Measurements from ENCODE around the gene SIK3. TPM values are rescaled to one million over a fixed set of nuclear protein-coding genes. Genes with fewer than 3 reads are reported as not detected.

SIK3 gene
- total and polyA plus RNA-seq, 2 donors (not counting 3 experiments of a cell fraction or from before 2014, with no cell fraction given): 10.3 to 21.3 TPM

GRCh38 chr11:116955949-116956348 lies 142.3 kb downstream of the SIK3 start:
- ChIA-PET CTCF (interaction anchor here (0.7 to 1.1 kb wide), 3 partner anchors 11 to 142 kb away, joined by 3 read pairs; partner anchors contain the start of gene SIK3), POLR2A (no interaction called here)
- Histone ChIP-seq H4K20me1 (replicated peaks; ENCODE audit: control insufficient read depth, extremely low read depth, insufficient read depth, low read length) (no peaks in the 10 kb centered on the region), H3K9me3 (replicated peaks; ENCODE audit: control insufficient read depth, insufficient read depth, low read length) (no peaks in the 10 kb centered on the region), H3K9ac (replicated peaks; ENCODE audit: extremely low read depth, insufficient read depth, low read length) (no peak overlapping the region), H3K4me2 (ENCODE audit: insufficient read depth, low read length) (no peak overlapping the region), H3K27me3 (ENCODE audit: control insufficient read depth in 2 of 2, insufficient read depth in 2 of 2, low read length in 2 of 2) (no peaks in the 10 kb centered on the region), H3K9me1 (replicated peaks; ENCODE audit: control insufficient read depth, extremely low read depth, insufficient read depth, low read length) (no peaks in the 10 kb centered on the region), H3K36me3 (ENCODE audit: control insufficient read depth in 2 of 2, extremely low read depth in 1 of 2, insufficient read depth in 2 of 2, low read length in 2 of 2) (peaks cover 0 to 2% of the 10 kb centered on the region in 2 experiments), H2AFZ (ENCODE audit: low read depth, low read length) (no peak overlapping the region), H3K4me1 (ENCODE audit: control insufficient read depth, extremely low read depth, insufficient read depth, low read length) (peaks cover 2% of the 10 kb centered on the region), H3K79me2 (ENCODE audit: control insufficient read depth, insufficient read depth, low read length) (no peaks in the 10 kb centered on the region), H3K4me3 (replicated peaks in 1 of 3; ENCODE audit: insufficient read depth in 1 of 3, low read depth in 1 of 3, low read length in 3 of 3) (no peak overlapping the region), H3K27ac (ENCODE audit: insufficient read depth, low read depth, low read length) (no peak overlapping the region)
- DNase-seq (ENCODE audit: low read depth, low spot score): no peak
- BruUV-seq (replicated peaks): no TSS peak
- intact Hi-C loops (cut with micrococcal nuclease): no loop called here
- TF ChIP-seq FOS (IDR thresholded peaks at IDR 0.05; ENCODE audit: borderline replicate concordance, insufficient read depth, low read length): no peak
- TF ChIP-seq JUN (IDR thresholded peaks at IDR 0.05; ENCODE audit: borderline replicate concordance, insufficient read depth, insufficient read length, low read depth): no peak
- TF ChIP-seq EZH2 (IDR thresholded peaks at IDR 0.05; ENCODE audit: borderline replicate concordance, low read depth, low read length, severe bottlenecking): no peak
- no peak for TF ChIP-seq POLR2A (IDR thresholded peaks at IDR 0.05; ENCODE audit: low read depth, low read length)
- no peak for TF ChIP-seq GATA2 (IDR thresholded peaks at IDR 0.05; ENCODE audit: insufficient read depth, insufficient read length, low read depth, low read length)
- no peak for TF ChIP-seq POLR2AphosphoS5 (IDR thresholded peaks at IDR 0.05; ENCODE audit: insufficient read depth, low read depth, low read length)
- no peak for TF ChIP-seq MYC (IDR thresholded peaks at IDR 0.05; ENCODE audit: low read depth, low read length)
- TF ChIP-seq MAX (IDR thresholded peaks at IDR 0.05; ENCODE audit: insufficient read depth, insufficient read length): no peak
- no peak for TF ChIP-seq CTCF (IDR thresholded peaks at IDR 0.05; ENCODE audit: extremely low read depth in 1 of 2, insufficient read depth in 1 of 2, low read depth in 1 of 2, low read length in 2 of 2)
- dilution Hi-C loops (cut with MboI; ENCODE audit: extremely low pct_ligation_motif_present, low sequenced_read_pairs): no loop called here
- no peak for FAIRE-seq

All from endothelial cell of umbilical vein (primary cell).